ENCODE results near the gene BMAL1. TPM values are rescaled to one million over a fixed set of nuclear protein-coding genes. Genes with fewer than 3 reads are reported as not detected.

BMAL1 gene
- total RNA-seq, 1 experiment from 2014 or later = 8.3 TPM

- ATAC-seq (no peak), DNase-seq (ENCODE audit: low spot score) (no peak)
- Mint-ChIP-seq H3K4me1 (peaks cover 20% of the 10 kb centered on the region), H3K9me3 (no peaks in the 10 kb centered on the region), H3K27ac (no peak overlapping the region), H3K27me3 (ENCODE audit: low read depth) (no peaks in the 10 kb centered on the region), H3K4me3 (no peak overlapping the region), H3K36me3 (no peaks in the 10 kb centered on the region)
- ChIA-PET CTCF (interaction anchor here (0.6 to 1.6 kb wide), 4 partner anchors 20 to 80 kb away, joined by 3 to 10 read pairs (median 6); no protein-coding TSS in a partner anchor), POLR2A (interaction anchor here (1.0 kb wide), 1 partner anchor 9 kb away, joined by 3 read pairs; no protein-coding TSS in a partner anchor)
- TF ChIP-seq NFATC4 (CRISPR knock-in tag; IDR thresholded peaks at IDR 0.05) = no peak
- no peak for TF ChIP-seq FOXP1 (CRISPR knock-in tag; IDR thresholded peaks at IDR 0.05; ENCODE audit: borderline replicate concordance)
- TF ChIP-seq CREM (CRISPR knock-in tag; IDR thresholded peaks at IDR 0.05) = no peak
- no peak for TF ChIP-seq USF2 (CRISPR knock-in tag; IDR thresholded peaks at IDR 0.05)
- TF ChIP-seq PRRX2 (CRISPR knock-in tag; IDR thresholded peaks at IDR 0.05) = no peak
- no peak for TF ChIP-seq ZNF121 (CRISPR knock-in tag; IDR thresholded peaks at IDR 0.05)
- TF ChIP-seq, protein P1, sequence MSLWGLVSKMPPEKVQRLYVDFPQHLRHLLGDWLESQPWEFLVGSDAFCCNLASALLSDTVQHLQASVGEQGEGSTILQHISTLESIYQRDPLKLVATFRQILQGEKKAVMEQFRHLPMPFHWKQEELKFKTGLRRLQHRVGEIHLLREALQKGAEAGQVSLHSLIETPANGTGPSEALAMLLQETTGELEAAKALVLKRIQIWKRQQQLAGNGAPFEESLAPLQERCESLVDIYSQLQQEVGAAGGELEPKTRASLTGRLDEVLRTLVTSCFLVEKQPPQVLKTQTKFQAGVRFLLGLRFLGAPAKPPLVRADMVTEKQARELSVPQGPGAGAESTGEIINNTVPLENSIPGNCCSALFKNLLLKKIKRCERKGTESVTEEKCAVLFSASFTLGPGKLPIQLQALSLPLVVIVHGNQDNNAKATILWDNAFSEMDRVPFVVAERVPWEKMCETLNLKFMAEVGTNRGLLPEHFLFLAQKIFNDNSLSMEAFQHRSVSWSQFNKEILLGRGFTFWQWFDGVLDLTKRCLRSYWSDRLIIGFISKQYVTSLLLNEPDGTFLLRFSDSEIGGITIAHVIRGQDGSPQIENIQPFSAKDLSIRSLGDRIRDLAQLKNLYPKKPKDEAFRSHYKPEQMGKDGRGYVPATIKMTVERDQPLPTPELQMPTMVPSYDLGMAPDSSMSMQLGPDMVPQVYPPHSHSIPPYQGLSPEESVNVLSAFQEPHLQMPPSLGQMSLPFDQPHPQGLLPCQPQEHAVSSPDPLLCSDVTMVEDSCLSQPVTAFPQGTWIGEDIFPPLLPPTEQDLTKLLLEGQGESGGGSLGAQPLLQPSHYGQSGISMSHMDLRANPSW (CRISPR knock-in tag; conservative IDR thresholded peaks at IDR 0.05; ENCODE audit: low read depth) = no peak
- TF ChIP-seq IRF2 (CRISPR knock-in tag; IDR thresholded peaks at IDR 0.05; ENCODE audit: borderline replicate concordance, low read depth) = no peak
Measured at GRCh38 chr11:13318498-13319295, 41.1 kb downstream of the BMAL1 start.

DNA sequence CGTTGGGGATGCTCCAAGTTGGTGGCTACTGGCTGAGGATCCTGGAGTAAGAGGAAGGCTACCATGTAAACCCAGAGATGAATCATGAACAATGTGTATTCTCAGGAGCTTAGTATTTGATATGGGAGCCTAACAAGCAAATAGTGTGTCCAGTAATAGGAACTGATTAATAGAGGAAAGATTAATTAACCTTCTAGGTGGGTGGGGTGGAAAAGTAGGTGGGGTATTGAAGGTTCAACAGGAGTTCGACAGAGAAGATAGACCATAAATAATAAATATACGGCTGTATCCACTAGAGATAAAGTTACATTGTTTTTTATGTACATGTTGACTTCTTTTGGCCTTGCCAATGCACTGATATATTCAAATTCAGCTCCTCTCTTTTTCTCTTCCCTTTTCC lies 43.1 kb downstream of the BMAL1 start:
- no peak for DNase-seq (ENCODE audit: low spot score)
- H3K36me3 Mint-ChIP-seq = no peaks in the 10 kb centered on the region
- no peak overlapping the region for H3K4me3 Mint-ChIP-seq
- CTCF ChIA-PET = interaction anchor here (1.0 kb wide), 1 partner anchor 110 kb away, joined by 3 read pairs; no protein-coding TSS in a partner anchor
- no peaks in the 10 kb centered on the region for H3K27me3 Mint-ChIP-seq (ENCODE audit: low read depth)
- no peak for ATAC-seq
- H3K27ac Mint-ChIP-seq = no peak overlapping the region
- POLR2A ChIA-PET = no interaction called here
- H3K9me3 Mint-ChIP-seq = no peaks in the 10 kb centered on the region
- peaks cover 5% of the 10 kb centered on the region; the same call in 1 of the 2 replicates for H3K4me1 Mint-ChIP-seq
- TF ChIP-seq CREB1 (CRISPR knock-in tag; IDR thresholded peaks at IDR 0.05) = no peak
- TF ChIP-seq MXD4 (CRISPR knock-in tag; IDR thresholded peaks at IDR 0.05; ENCODE audit: borderline replicate concordance) = no peak
- TF ChIP-seq ZNF232 (CRISPR knock-in tag; IDR thresholded peaks at IDR 0.05) = no peak
- no peak for TF ChIP-seq ZNF317 (CRISPR knock-in tag; IDR thresholded peaks at IDR 0.05; ENCODE audit: borderline replicate concordance, low read depth)
- no peak for TF ChIP-seq TEAD1 (CRISPR knock-in tag; IDR thresholded peaks at IDR 0.05)
- TF ChIP-seq NR3C1 (CRISPR knock-in tag; conservative IDR thresholded peaks at IDR 0.05; ENCODE audit: low read depth) = no peak
- no peak for TF ChIP-seq PREB (CRISPR knock-in tag; IDR thresholded peaks at IDR 0.05; ENCODE audit: borderline replicate concordance)
- TF ChIP-seq JAZF1 (CRISPR knock-in tag; IDR thresholded peaks at IDR 0.05) = no peak
- no peak for TF ChIP-seq ATF6 (CRISPR knock-in tag; IDR thresholded peaks at IDR 0.05)
- TF ChIP-seq, protein P2, sequence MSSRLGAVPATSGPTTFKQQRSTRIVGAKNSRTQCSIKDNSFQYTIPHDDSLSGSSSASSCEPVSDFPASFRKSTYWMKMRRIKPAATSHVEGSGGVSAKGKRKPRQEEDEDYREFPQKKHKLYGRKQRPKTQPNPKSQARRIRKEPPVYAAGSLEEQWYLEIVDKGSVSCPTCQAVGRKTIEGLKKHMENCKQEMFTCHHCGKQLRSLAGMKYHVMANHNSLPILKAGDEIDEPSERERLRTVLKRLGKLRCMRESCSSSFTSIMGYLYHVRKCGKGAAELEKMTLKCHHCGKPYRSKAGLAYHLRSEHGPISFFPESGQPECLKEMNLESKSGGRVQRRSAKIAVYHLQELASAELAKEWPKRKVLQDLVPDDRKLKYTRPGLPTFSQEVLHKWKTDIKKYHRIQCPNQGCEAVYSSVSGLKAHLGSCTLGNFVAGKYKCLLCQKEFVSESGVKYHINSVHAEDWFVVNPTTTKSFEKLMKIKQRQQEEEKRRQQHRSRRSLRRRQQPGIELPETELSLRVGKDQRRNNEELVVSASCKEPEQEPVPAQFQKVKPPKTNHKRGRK (CRISPR knock-in tag; IDR thresholded peaks at IDR 0.05; ENCODE audit: borderline replicate concordance) = no peak
- no peak for TF ChIP-seq CREM (CRISPR knock-in tag; IDR thresholded peaks at IDR 0.05)
- TF ChIP-seq, protein P3, sequence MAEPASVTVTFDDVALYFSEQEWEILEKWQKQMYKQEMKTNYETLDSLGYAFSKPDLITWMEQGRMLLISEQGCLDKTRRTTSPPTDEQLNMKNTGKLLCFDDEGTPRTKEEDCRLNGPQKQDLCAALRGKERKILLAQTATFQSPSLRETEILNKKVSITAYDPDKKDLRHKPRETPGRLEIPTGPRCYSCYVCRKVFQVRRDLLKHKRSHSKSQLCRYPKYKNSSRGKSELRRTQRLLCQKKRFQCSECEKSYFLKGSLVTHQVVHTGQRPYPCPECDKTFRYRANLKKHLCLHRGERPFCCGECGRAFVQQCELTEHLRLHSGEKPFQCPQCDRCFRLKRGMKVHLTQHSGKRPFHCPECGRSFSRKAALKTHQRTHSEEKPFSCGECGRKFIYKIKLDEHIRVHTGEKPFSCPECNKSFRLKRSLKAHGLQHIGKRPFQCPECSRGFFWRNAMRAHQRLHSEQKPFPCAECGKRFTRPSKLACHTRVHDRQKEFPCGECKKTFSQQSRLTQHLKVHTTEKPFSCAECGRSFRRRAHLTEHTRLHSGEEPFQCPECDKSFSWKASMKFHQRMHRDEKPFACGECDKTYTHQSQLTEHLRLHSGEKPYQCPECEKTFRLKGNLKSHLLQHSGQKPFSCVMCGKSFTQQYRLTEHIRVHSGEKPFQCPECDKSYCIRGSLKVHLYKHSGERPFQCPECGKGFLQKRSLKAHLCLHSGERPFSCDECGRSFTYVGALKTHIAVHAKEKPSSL (CRISPR knock-in tag; conservative IDR thresholded peaks at IDR 0.05) = no peak
- no peak for TF ChIP-seq FOXJ3 (CRISPR knock-in tag; IDR thresholded peaks at IDR 0.05; ENCODE audit: borderline replicate concordance)

Measured in WTC11 (cell line).